ENCODE measurements around the gene PTHLH. TPM values are rescaled to one million over a fixed set of nuclear protein-coding genes. Genes with fewer than 3 reads are reported as not detected.

The PTHLH gene
- not detected for total RNA-seq

GRCh38 chr12:27972721-27973120, at the start of gene PTHLH:
TSS of gene PTHLH (minus strand) at chr12:27972733. CDS start at chr12:27969494, 3,239 bp downstream.
- H3K4me1 ChIP-seq, result peaks cover 0 to 11% of the 10 kb centered on the region in 2 donors
- H3K27me3 ChIP-seq, result no peaks in the 10 kb centered on the region
- H3K9me3 ChIP-seq, result no peaks in the 10 kb centered on the region
- TF ChIP-seq CTCF (IDR thresholded peaks at IDR 0.05), result no peak
- no peak for DNase-seq (ENCODE audit: low spot score in 2 of 2)
- H3K36me3 ChIP-seq, result no peaks in the 10 kb centered on the region
- intact Hi-C loops (cut with DNase I), result loop anchor here (5.0 kb wide), 1 partner anchor 220 kb away; the partner anchor contains the start of gene CCDC91
- no peak within 1 kb of the TSS for H3K27ac ChIP-seq
- H3K4me3 ChIP-seq, result no peak within 1 kb of the TSS

DNA sequence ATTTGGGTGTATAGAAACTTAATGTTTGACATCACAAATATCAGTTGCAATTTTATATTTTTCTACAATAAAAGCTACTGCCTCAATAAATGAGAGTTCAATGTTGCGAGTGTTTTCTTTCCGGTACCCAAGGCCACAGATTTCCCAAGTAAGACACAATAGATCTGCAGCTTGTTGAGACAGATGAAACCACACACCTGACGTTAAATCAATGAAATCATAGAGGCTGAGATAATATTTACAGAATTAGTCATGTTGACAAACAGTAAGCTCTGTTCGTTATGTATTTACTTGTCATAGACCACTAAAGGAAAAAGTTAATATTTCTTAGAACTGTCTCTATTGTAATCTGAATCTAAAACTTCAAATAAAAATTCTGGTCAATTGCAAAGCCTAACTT, 49.2 kb upstream of the PTHLH start:
- Histone ChIP-seq H3K4me3 (no peak overlapping the region), H3K36me3 (no peaks in the 10 kb centered on the region), H3K4me1 (no peaks in the 10 kb centered on the region), H3K27me3 (no peaks in the 10 kb centered on the region), H3K9me3 (no peaks in the 10 kb centered on the region), H3K27ac (no peak overlapping the region)
- intact Hi-C loops (cut with DNase I), result no loop called here
- no peak for TF ChIP-seq CTCF (IDR thresholded peaks at IDR 0.05)
- DNase-seq (ENCODE audit: low spot score in 2 of 2), result no peak

GRCh38 chr12:28017873-28018255, 45.3 kb upstream of the PTHLH start:
- H3K4me1 ChIP-seq, result no peaks in the 10 kb centered on the region
- H3K4me3 ChIP-seq, result no peak overlapping the region
- no peaks in the 10 kb centered on the region for H3K27me3 ChIP-seq
- no peak overlapping the region for H3K27ac ChIP-seq
- H3K9me3 ChIP-seq, result no peaks in the 10 kb centered on the region
- no peak for TF ChIP-seq CTCF (IDR thresholded peaks at IDR 0.05)
- DNase-seq (ENCODE audit: low spot score in 2 of 2), result no peak
- intact Hi-C loops (cut with DNase I), result no loop called here
- H3K36me3 ChIP-seq, result no peaks in the 10 kb centered on the region

DNA sequence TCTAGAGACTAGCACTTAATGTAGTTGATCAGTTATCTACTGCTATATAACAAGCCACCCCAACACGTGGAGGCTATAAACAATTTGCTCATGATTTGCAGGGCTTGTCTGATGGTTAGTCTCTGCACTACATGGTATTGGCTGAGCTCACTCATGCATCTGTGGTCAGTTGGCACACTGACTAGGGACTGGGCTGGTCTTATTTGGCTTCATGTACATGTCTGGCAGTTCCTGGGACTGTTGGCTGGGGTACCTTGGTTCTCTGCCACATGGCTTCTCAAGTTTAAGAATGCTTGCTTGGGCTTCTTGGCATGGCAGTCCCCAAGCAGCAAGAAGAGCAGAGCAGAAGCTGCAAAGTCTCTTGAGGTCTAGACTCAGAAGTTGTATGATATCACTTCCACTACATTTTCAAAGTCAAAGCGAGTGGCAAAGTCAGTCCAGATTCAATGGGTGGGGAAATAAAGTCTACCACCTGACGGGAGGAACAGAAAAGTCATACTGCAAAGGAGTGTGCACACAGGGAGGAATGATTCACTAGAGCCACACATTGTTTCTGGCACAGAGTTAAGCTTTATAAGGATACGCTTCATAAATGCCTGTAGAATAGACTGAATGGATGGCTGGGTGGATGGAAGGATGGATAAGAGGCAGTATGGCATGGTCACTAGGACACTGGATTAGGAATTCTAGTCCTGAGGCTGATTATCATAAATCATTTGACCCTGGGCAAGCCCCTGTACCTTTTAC, 44.8 kb upstream of the PTHLH start:
- no peak for TF ChIP-seq CTCF (IDR thresholded peaks at IDR 0.05)
- Histone ChIP-seq H3K27ac (no peak overlapping the region), H3K4me1 (no peaks in the 10 kb centered on the region), H3K27me3 (no peaks in the 10 kb centered on the region), H3K4me3 (no peak overlapping the region), H3K9me3 (no peaks in the 10 kb centered on the region), H3K36me3 (no peaks in the 10 kb centered on the region)
- intact Hi-C loops (cut with DNase I), result no loop called here
- DNase-seq (ENCODE audit: low spot score in 2 of 2), result no peak

DNA sequence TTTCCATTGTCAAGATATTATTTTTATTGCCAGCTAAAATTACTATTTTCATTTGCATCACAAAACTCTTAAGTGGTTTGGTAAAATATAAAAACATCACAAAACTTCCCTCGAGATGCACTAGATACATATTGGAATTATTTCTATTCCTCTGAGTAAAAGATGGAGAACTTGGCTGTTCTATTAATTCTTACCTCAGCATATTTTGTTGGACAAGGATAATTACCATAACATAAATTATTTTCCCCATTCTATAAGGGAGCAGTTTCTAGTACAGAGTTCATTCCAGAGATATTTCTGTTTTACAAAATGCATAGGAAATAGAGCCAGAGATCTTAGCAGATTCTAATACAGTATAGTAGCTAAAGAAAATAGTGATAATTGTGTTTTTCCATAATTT, 42.6 kb upstream of the PTHLH start:
- DNase-seq (ENCODE audit: low spot score in 2 of 2), result no peak
- no peak for TF ChIP-seq CTCF (IDR thresholded peaks at IDR 0.05)
- Histone ChIP-seq H3K36me3 (no peaks in the 10 kb centered on the region), H3K9me3 (no peaks in the 10 kb centered on the region), H3K4me1 (no peaks in the 10 kb centered on the region), H3K27ac (no peak overlapping the region), H3K4me3 (no peak overlapping the region), H3K27me3 (no peaks in the 10 kb centered on the region)
- intact Hi-C loops (cut with DNase I), result no loop called here
